ENCODE results near the gene HIRIP3.
"Not testable (repeated sequence)": the region's sequence is repeated elsewhere in the genome, so short reads cannot be mapped to it uniquely, and the experiment has no call there.

HIRIP3 gene

GRCh38 chr16:29959821-29960220 is 35.6 kb downstream of the HIRIP3 start:
- not testable (repeated sequence) for DNase-seq (ENCODE audit: low read depth)

DNA sequence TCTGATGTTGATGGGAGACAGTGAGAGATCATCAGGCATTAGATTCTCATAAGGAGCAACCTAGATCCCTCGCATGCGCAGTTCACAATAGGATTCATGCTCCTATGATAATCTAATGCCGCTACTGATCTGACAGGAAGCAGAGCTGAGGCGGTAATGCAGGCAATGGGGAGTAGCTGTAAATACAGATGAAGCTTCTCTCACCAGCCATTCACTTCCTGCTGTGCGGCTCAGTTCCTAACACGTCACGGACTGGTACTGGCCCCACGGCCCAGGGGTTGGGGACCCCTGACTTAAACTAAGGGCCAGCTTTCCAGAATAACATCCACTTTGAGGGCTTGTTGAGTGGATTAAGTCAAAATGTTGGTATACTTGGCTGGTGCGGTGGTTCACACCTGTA is 36.1 kb downstream of the HIRIP3 start:
- DNase-seq (ENCODE audit: low read depth) = no peak

DNA sequence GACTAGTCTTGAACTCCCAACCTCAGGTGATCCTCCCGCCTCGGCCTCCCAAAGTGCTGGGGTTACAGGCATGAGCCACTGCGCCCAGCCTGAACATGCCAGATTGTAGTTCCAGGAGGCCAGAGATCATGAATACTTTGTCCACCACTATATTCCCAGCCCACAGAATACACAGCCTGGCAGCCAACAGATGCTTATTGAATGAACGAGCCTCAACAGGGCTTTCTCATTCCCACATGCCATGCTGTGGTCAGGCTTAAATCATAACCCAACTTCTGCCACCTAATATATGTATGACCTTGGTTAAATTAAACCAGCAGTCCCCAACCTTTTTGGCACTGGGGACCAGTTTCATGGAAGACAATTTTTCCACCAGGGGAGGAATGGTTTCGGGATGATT is 36.7 kb downstream of the HIRIP3 start:
- DNase-seq (ENCODE audit: low read depth) = no peak

DNA sequence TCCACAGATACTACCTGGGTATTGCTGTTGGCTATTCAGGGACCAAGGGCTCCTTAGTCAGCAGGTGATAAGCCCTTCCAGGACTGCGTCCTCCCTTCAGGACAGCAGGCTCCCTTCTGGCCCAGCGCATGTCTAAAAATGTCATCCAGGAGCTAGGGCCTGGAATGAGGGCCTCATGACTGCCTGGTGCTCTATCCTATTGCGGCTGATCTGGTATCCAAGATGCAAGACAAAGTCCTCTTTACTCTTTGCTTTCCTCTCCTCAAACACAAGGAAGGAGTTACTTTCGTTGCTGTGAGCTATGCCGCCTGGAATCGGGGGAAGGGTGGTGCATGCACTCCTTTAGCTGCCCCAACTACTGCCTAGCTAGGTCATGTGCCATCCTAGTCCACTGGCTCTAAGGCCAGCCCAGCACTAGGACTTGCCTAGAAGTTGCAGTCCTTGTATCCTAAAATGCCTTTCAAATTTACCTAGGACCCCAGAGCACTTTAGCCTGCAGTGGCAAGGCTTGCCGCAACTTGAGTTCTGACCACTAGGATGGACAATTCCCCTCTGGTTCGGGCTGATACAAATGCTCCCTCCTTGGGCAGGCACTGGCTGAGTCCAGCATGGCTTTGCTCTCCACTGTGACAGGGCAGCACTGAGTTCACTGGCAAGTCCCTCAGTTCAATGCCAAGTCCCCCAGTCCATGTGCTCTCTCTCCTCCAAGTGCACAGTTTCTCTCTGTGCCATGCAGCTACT is 43.6 kb downstream of the HIRIP3 start:
- DNase-seq (ENCODE audit: low read depth) = no peak

GRCh38 chr16:29950806-29951461 is 44.5 kb downstream of the HIRIP3 start:
- DNase-seq (ENCODE audit: low read depth) = no peak

- no peak for DNase-seq (ENCODE audit: low read depth)
These were observed 47.5 kb downstream of the HIRIP3 start for GRCh38 chr16:29947897-29948296.

DNA sequence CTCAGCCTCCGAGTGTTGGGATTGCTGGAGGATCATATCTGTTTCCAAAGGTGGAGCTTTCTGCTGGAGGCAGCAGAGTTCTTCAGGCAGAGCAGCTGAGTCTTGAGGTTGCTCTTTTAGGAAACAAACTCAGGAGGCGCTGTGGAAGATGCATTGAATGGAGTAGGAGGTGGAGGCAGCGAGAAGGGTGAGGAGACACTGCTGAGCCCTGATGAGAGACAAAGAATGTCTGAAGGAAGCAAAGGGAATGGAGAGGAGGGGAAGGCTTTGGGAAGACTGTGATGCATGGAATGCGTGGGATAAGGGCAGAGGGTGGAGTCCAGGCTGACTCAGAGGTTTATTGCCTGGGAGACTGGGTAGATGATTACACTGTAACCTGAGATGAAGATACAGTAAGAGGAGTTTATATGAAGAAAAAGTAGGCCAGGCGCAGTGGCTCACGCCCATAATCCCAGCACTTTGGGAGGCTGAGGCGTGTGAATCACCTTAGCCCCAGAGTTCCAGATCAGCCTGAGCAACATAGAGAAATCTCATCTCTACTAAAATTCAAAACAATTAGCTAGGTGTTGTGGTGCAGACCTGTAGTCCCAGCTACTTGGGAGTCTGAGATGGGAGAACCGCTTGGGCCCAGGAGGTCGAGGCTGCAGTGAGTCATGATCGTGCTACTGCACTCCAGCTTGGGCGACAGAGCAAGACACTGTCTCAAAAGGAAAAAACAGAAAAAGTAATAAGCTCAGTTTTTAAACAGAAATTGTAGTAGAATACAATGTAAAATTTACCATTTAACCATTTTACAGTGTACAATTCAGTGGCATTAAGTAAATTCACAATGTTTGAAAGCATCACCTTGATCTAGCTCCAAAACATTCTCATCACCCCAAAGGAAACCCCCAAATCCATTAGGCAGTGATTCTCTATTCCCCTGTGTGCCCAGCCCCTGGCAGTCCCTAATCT is 51.3 kb downstream of the HIRIP3 start:
- DNase-seq (ENCODE audit: low read depth) = peak; percentile 29
